ACHN (cell line): ENCODE results near the gene BLM.

Experiments
- DNase-seq: peaks from one replicate; pipeline ENCODE4 v3.0.0-alpha.2; 2015
- in situ Hi-C: cut with HindIII; loops from 2 replicates; pipeline ENCODE4 v1.10.0; 2017; ENCODE audit warnings: low sequenced_read_pairs, low pct_ligation_motif_present, low pct_unique_long_range_greater_than_20kb

Gene BLM

GRCh38 chr15:90763366-90764099 is 46.4 kb downstream of the BLM start:
- DNase-seq, result no peak
- in situ Hi-C loops, result no loop called here

GRCh38 chr15:90765531-90765930 is 48.4 kb downstream of the BLM start:
- in situ Hi-C loops, result no loop called here
- DNase-seq, result no peak

GRCh38 chr15:90765966-90766365 is 48.8 kb downstream of the BLM start:
- in situ Hi-C loops, result no loop called here
- no peak for DNase-seq

GRCh38 chr15:90769375-90769774 is 52.2 kb downstream of the BLM start:
- in situ Hi-C loops, result no loop called here
- DNase-seq, result no peak

- in situ Hi-C loops, result no loop called here
- DNase-seq, result no peak
Observed at GRCh38 chr15:90773485-90773884, 56.3 kb downstream of the BLM start.

- peak; percentile 74 for DNase-seq
- in situ Hi-C loops, result no loop called here
Observed at GRCh38 chr15:90774731-90775514, 57.8 kb downstream of the BLM start.

- in situ Hi-C loops, result no loop called here
- no peak for DNase-seq
Observed at GRCh38 chr15:90780916-90781315, 63.8 kb downstream of the BLM start.

GRCh38 chr15:90782442-90782841 is 65.3 kb downstream of the BLM start:
- in situ Hi-C loops, result no loop called here

GRCh38 chr15:90787881-90788280 is 70.7 kb downstream of the BLM start:
- in situ Hi-C loops, result no loop called here
- DNase-seq, result no peak

More at GRCh38 chr15:90782442-90782841, 65.3 kb downstream of the BLM start:
- no peak for DNase-seq

- no peak for DNase-seq
Observed at GRCh38 chr15:90789462-90789861, 72.3 kb downstream of the BLM start.

GRCh38 chr15:90790057-90790456 is 72.9 kb downstream of the BLM start:
- in situ Hi-C loops, result no loop called here
- no peak for DNase-seq

More at GRCh38 chr15:90789462-90789861, 72.3 kb downstream of the BLM start:
- in situ Hi-C loops, result no loop called here

- no peak for DNase-seq
- in situ Hi-C loops, result no loop called here
Observed at GRCh38 chr15:90790561-90790960, 73.4 kb downstream of the BLM start.

GRCh38 chr15:90794538-90794937 is 77.4 kb downstream of the BLM start:
- in situ Hi-C loops, result no loop called here
- no peak for DNase-seq

- DNase-seq, result no peak
- in situ Hi-C loops, result no loop called here
Observed at GRCh38 chr15:90799639-90800170, 82.6 kb downstream of the BLM start.

- DNase-seq, result no peak
- in situ Hi-C loops, result no loop called here
Observed at GRCh38 chr15:90801803-90802202, 84.7 kb downstream of the BLM start.

GRCh38 chr15:90807074-90807785 is 90.1 kb downstream of the BLM start:
- in situ Hi-C loops, result no loop called here
- DNase-seq, result no peak

GRCh38 chr15:90807786-90808086 is 90.6 kb downstream of the BLM start:
- in situ Hi-C loops, result no loop called here
- DNase-seq, result no peak

GRCh38 chr15:90808517-90809235 is 91.5 kb downstream of the BLM start:
- in situ Hi-C loops, result no loop called here

GRCh38 chr15:90809536-90809935 is 92.4 kb downstream of the BLM start:
- no peak for DNase-seq
- in situ Hi-C loops, result no loop called here

More at GRCh38 chr15:90808517-90809235, 91.5 kb downstream of the BLM start:
- no peak for DNase-seq
